ENCODE measurements around the gene HDAC10. TPM values are rescaled to one million over a fixed set of nuclear protein-coding genes. Genes with fewer than 3 reads are reported as not detected.
A peak's percentile ranks its signal among the peaks of the same experiment; 100 is the strongest.

Gene HDAC10
- total RNA-seq, 4 donors from 2014 or later = 57.3 to 165 (median 119) TPM

DNA sequence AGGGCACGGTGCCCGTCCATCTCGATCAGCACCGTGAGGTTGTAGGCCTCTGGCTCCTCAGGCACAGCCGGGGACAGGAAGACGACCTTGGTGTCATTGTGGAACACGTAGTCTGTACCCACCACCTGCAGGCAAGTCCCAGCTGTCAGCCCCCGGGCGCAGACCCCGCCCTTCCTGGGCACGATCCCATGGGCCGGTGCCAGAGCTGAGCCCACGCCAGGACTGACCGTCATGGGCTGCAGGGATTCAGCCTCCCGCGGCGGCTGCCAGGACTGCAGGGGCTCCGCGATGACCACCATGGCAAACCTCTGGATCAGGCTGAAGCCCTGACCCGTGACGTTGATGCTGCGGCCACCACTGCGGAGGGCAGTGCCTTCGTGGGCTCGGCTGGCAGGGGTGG lies 30.9 kb upstream of the HDAC10 start:
- peaks cover 0 to 94% (median 0%) of the 10 kb centered on the region in 3 donors for H3K36me3 ChIP-seq
- H3K9me3 ChIP-seq = no peaks in the 10 kb centered on the region
- H3K27me3 ChIP-seq = no peaks in the 10 kb centered on the region
- peaks cover 0 to 8% (median 0%) of the 10 kb centered on the region in 4 donors for H3K4me1 ChIP-seq
- TF ChIP-seq POLR2A (IDR thresholded peaks at IDR 0.05) = no peak
- TF ChIP-seq, protein P1, sequence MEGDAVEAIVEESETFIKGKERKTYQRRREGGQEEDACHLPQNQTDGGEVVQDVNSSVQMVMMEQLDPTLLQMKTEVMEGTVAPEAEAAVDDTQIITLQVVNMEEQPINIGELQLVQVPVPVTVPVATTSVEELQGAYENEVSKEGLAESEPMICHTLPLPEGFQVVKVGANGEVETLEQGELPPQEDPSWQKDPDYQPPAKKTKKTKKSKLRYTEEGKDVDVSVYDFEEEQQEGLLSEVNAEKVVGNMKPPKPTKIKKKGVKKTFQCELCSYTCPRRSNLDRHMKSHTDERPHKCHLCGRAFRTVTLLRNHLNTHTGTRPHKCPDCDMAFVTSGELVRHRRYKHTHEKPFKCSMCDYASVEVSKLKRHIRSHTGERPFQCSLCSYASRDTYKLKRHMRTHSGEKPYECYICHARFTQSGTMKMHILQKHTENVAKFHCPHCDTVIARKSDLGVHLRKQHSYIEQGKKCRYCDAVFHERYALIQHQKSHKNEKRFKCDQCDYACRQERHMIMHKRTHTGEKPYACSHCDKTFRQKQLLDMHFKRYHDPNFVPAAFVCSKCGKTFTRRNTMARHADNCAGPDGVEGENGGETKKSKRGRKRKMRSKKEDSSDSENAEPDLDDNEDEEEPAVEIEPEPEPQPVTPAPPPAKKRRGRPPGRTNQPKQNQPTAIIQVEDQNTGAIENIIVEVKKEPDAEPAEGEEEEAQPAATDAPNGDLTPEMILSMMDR (IDR thresholded peaks at IDR 0.05) = no peak
- no peak overlapping the region for H3K4me3 ChIP-seq
- no peak for DNase-seq
- peak overlapping the region in 3 of 4 donors; percentile 19 to 62 (median 32) for H3K27ac ChIP-seq

DNA sequence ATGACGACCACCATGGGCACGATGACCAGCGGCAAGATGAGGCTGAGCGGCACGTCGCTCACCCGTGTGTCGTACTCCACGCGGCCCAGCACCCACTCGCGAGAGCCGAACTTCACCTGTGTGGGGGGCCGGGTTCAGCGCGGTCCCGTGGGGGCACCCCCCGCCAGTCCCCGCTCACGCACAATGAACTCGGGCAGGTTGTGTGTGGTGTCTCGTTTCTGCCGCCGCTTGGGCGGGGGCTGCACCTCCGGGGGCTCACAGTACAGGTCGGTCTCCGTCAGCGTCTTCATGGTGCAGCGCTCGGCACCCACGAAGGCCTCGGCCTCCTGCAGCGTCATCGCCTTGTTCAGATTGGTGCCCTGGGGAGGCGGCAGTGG lies 30.3 kb upstream of the HDAC10 start:
- no peak overlapping the region for H3K4me3 ChIP-seq
- no peaks in the 10 kb centered on the region for H3K27me3 ChIP-seq
- TF ChIP-seq, protein P1 (IDR thresholded peaks at IDR 0.05) = no peak
- TF ChIP-seq POLR2A (IDR thresholded peaks at IDR 0.05) = no peak
- peaks cover 0 to 94% (median 0%) of the 10 kb centered on the region in 3 donors for H3K36me3 ChIP-seq
- DNase-seq = no peak
- no peaks in the 10 kb centered on the region for H3K9me3 ChIP-seq
- peaks cover 0 to 8% (median 0%) of the 10 kb centered on the region in 4 donors for H3K4me1 ChIP-seq
- peak overlapping the region in 1 of 4 donors; percentile 62 for H3K27ac ChIP-seq

DNA sequence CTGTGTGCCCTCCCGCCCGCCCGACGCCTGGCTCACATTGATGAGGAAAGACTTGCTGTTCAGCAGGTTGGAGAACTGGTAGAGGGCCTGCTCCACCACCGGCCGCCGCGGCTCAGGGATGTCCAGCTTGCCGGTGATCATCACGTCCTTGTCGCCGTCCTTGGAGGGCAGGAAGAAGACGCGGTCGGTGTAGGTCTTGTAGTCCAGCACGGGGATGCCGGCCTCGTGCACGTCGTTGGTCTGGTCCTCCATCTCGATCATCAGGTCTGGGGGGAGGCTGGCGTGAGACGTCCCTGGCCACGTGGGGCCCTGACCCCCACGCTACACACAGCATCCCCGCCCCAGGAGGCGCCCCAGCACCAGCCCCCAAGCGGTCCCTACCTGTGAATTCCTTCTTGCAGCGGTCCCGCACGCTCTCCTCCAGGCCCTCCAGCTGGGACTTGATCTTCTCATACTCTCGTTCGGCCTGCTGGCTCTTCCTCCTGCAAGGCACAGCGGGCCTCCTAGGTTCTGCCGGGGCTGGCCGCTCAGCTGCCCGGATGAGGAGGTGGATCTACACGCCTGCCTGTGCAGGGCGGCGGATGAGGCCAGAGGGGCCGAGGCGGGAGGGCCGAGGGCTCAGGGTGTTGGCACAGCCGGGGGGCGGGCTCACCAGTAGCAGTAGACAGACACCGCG lies 29.8 kb upstream of the HDAC10 start:
- Histone ChIP-seq H3K27ac (no peak overlapping the region), H3K36me3 (peaks cover 0 to 94% (median 0%) of the 10 kb centered on the region in 3 donors), H3K4me1 (peaks cover 0 to 8% (median 0%) of the 10 kb centered on the region in 4 donors)

DNA sequence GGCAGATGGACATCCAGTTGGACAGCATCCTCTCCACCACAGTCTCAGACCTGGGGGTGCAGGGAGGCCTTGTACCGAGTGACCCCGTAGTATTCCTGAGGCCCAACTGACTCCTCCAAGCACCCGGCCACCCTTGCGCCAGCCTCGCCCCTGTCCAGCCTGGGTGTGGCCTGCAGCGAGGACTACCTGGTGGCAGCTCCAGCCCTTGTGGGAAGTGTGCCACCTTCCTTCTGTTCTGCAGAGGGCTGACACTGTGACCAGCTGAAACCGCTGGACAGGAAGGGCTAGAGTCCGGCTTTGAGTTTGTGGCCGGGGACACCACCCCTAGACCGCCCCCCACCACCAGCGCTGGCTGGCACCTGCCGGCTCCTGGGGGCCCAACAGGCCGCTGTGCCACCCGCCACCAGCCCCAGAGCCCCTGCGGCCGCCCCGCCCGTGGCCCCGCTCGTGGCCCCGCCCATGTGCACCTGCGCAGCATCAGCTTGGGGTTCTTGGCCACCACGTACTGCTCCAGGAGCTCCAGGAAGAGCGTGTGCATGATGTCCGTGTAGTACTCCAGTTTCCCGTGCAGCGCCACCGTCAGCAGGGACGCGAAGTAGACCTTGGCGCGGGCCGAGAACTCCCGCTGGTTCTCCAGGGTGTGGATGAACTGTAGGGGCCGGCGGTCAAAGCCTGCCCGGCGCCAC lies 29.1 kb upstream of the HDAC10 start:
- Histone ChIP-seq H3K36me3 (peaks cover 0 to 98% (median 0%) of the 10 kb centered on the region in 3 donors), H3K4me3 (no peak overlapping the region), H3K4me1 (peaks cover 0 to 8% (median 0%) of the 10 kb centered on the region in 4 donors), H3K27me3 (no peaks in the 10 kb centered on the region), H3K27ac (no peak overlapping the region), H3K9me3 (no peaks in the 10 kb centered on the region)
- DNase-seq = no peak
- TF ChIP-seq, protein P1 (IDR thresholded peaks at IDR 0.05) = no peak
- TF ChIP-seq POLR2A (IDR thresholded peaks at IDR 0.05) = no peak

More for the DNA sequence above, 29.8 kb upstream of the HDAC10 start:
- Histone ChIP-seq H3K27me3 (no peaks in the 10 kb centered on the region), H3K4me3 (no peak overlapping the region), H3K9me3 (no peaks in the 10 kb centered on the region)
- DNase-seq = no peak
- TF ChIP-seq, protein P1 (IDR thresholded peaks at IDR 0.05) = no peak
- no peak for TF ChIP-seq POLR2A (IDR thresholded peaks at IDR 0.05)

DNA sequence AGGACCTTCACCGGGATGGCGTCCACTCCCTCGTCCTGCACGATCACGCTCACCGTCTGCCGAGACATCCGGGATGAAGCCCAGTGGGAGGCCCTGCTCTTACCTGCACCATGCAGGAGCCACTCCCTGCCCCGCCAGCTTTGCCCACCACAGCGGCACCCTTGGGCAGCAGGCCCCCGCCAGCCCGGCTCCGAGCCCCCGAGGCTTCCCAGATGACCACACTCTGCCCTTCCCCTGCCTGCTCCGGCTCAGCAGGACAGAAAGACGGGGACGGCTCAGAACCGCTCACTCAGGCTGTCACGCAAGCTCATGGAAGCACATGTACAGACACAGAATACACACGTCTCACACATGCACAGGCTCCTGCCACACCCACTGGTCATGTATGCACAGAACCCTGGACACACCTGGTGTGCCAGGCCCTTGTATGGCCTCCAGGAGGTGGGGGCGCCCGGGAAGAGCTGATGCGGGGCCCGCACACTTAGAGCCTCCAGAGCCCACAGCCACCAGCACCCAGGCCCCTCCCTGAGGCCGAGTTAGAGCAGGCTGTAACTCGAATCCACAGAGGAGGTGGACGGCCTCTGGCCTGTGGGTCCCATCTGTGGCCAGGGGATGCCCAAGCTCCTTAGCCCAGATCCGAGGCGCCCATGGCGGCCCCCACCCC lies 28.0 kb upstream of the HDAC10 start:
- H3K36me3 ChIP-seq = peaks cover 0 to 95% (median 0%) of the 10 kb centered on the region in 3 donors
- no peaks in the 10 kb centered on the region for H3K27me3 ChIP-seq
- no peaks in the 10 kb centered on the region for H3K9me3 ChIP-seq
- no peak for DNase-seq
- no peak overlapping the region for H3K4me3 ChIP-seq
- no peak overlapping the region for H3K27ac ChIP-seq
- peaks cover 0 to 8% (median 0%) of the 10 kb centered on the region in 4 donors for H3K4me1 ChIP-seq
- no peak for TF ChIP-seq POLR2A (IDR thresholded peaks at IDR 0.05)
- TF ChIP-seq, protein P1 (IDR thresholded peaks at IDR 0.05) = no peak
